Ovary (tissue), 3 donors: ENCODE data around the gene GPR137.

Experiments
- CTCF ChIP-seq, 3 donors: fragments of 450-650 bp in 2 of 3; fragments of 200-600 bp in 1 of 3; IDR thresholded peaks; one replicate each; pipeline versions ENCODE4 v1.5.1 to v1.8.0; 2016 to 2022; ENCODE audit warnings: antibody characterized with exemption in 3 of 3, mild to moderate bottlenecking in 1 of 3
- EP300 ChIP-seq: sonication (generic); formaldehyde crosslinking; IDR thresholded peaks from one replicate; pipeline ENCODE4 v1.6.1; 2017; ENCODE audit warnings: antibody characterized with exemption
- POLR2A ChIP-seq: fragments of 450-650 bp; IDR thresholded peaks from one replicate; pipeline ENCODE4 v1.6.1; 2017; ENCODE audit warnings: antibody characterized with exemption, mild to moderate bottlenecking, moderate library complexity
- donor health status: DM: no; HTN: no; CAD: no.

- TF ChIP-seq CTCF (IDR thresholded peaks at IDR 0.05) (no peak), EP300 (no peak), POLR2A (no peak)
Measured at GRCh38 chr11:64289002-64289564, 3.4 kb downstream of the GPR137 start.
